ENCODE measurements around the gene TBRG4.
"Not testable (repeated sequence)": the region's sequence is repeated elsewhere in the genome, so short reads cannot be mapped to it uniquely, and the experiment has no call there.

The TBRG4 gene

DNA sequence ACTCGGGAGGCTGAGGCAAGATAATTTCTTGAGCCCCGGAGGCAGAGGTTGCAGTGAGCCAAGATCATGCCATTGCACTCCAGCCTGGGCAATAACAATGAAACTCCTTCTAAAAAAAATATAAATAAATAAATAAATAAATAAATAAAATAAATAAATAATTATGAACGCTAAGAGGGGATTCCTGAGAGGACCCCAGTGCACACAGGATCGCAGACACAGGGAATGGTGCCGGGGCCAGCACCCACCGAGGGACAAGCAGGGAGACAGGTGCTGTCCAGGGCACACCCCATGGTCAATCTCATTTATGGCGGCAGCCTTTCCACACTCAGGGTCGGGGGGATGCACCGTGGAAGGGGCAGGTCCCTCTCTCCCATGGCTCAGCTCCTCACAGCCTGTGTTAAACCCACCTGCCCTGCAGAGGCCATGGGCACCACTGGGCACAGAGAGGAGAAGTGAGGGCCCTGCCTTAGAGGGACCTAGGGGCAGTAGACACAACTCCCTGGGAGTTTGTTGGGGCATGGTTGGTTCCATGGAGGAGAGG is 43.9 kb upstream of the TBRG4 start:
- Histone ChIP-seq H3K79me2 (ENCODE audit: insufficient read depth, low read length) (no peaks in the 10 kb centered on the region), H3K36me3 (ENCODE audit: insufficient read depth, low read length) (no peaks in the 10 kb centered on the region), H3K27me3 (ENCODE audit: insufficient read depth, low read length, poor library complexity) (no peaks in the 10 kb centered on the region), H3K9ac (ENCODE audit: low read depth, low read length) (no peak overlapping the region), H3K4me3 (ENCODE audit: low read depth in 1 of 2, low read length in 2 of 2) (no peak overlapping the region), H3K4me1 (ENCODE audit: insufficient read depth, low read length) (no peaks in the 10 kb centered on the region), H3K9me3 (ENCODE audit: insufficient read depth, low read length, severe bottlenecking) (no peaks in the 10 kb centered on the region), H2AFZ (ENCODE audit: low read depth, low read length) (no peak overlapping the region), H4K20me1 (ENCODE audit: insufficient read depth, low read length) (0 out of 2 replicates have a peak, but pooled peaks cover 4% of the 10 kb centered on the region), H3K4me2 (ENCODE audit: insufficient read depth, low read length) (no peak overlapping the region), H3K27ac (ENCODE audit: low read length) (no peak overlapping the region)
- TF ChIP-seq, protein P1, sequence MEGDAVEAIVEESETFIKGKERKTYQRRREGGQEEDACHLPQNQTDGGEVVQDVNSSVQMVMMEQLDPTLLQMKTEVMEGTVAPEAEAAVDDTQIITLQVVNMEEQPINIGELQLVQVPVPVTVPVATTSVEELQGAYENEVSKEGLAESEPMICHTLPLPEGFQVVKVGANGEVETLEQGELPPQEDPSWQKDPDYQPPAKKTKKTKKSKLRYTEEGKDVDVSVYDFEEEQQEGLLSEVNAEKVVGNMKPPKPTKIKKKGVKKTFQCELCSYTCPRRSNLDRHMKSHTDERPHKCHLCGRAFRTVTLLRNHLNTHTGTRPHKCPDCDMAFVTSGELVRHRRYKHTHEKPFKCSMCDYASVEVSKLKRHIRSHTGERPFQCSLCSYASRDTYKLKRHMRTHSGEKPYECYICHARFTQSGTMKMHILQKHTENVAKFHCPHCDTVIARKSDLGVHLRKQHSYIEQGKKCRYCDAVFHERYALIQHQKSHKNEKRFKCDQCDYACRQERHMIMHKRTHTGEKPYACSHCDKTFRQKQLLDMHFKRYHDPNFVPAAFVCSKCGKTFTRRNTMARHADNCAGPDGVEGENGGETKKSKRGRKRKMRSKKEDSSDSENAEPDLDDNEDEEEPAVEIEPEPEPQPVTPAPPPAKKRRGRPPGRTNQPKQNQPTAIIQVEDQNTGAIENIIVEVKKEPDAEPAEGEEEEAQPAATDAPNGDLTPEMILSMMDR (IDR thresholded peaks at IDR 0.05; ENCODE audit: borderline replicate concordance, extremely low read depth, low read length, poor library complexity, severe bottlenecking) = no peak
- no peak for TF ChIP-seq EZH2 (IDR thresholded peaks at IDR 0.05; ENCODE audit: borderline replicate concordance, low read depth, low read length, severe bottlenecking)
- ATAC-seq (ENCODE audit: insufficient read depth, low read depth) = no peak
- DNase-seq = no peak

DNA sequence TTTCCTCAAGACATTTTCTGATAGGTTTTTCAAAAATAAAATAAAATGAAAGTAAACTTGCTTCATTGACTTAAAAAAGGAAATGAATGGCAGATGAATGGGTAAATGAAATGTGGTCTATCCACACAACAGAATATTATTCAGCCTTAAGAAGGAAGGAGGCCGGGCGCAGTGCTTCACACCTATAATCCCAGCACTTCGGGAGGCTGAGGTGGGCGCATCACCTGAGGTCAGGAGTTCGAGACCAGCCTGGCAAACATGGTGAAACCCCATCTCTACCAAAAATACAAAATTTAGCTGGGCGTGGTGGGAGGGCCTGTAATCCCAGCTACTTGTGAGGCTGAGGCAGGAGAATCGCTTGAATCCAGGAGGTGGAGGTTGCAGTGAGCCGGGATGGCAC is 42.4 kb upstream of the TBRG4 start:
- not testable (repeated sequence) for H3K36me3 ChIP-seq (ENCODE audit: insufficient read depth, low read length); H3K27ac ChIP-seq (ENCODE audit: low read length); H2AFZ ChIP-seq (ENCODE audit: low read depth, low read length); DNase-seq; H3K27me3 ChIP-seq (ENCODE audit: insufficient read depth, low read length, poor library complexity); H3K79me2 ChIP-seq (ENCODE audit: insufficient read depth, low read length); H3K4me1 ChIP-seq (ENCODE audit: insufficient read depth, low read length); H3K9me3 ChIP-seq (ENCODE audit: insufficient read depth, low read length, severe bottlenecking); H3K4me2 ChIP-seq (ENCODE audit: insufficient read depth, low read length); H3K4me3 ChIP-seq (ENCODE audit: low read depth in 1 of 2, low read length in 2 of 2); H3K9ac ChIP-seq (ENCODE audit: low read depth, low read length); H4K20me1 ChIP-seq (ENCODE audit: insufficient read depth, low read length); ATAC-seq (ENCODE audit: insufficient read depth, low read depth)

GRCh38 chr7:45153233-45153632 is 41.7 kb upstream of the TBRG4 start:
- no peak for ATAC-seq (ENCODE audit: insufficient read depth, low read depth)

GRCh38 chr7:45151967-45152366 is 40.5 kb upstream of the TBRG4 start:
- ATAC-seq (ENCODE audit: insufficient read depth, low read depth) (no peak), DNase-seq (no peak)
- Histone ChIP-seq H3K27me3 (ENCODE audit: insufficient read depth, low read length, poor library complexity) (no peaks in the 10 kb centered on the region), H3K4me3 (ENCODE audit: low read depth in 1 of 2, low read length in 2 of 2) (no peak overlapping the region), H3K9me3 (ENCODE audit: insufficient read depth, low read length, severe bottlenecking) (no peaks in the 10 kb centered on the region), H3K79me2 (ENCODE audit: insufficient read depth, low read length) (no peaks in the 10 kb centered on the region), H3K36me3 (ENCODE audit: insufficient read depth, low read length) (no peaks in the 10 kb centered on the region), H3K4me1 (ENCODE audit: insufficient read depth, low read length) (no peaks in the 10 kb centered on the region), H3K4me2 (ENCODE audit: insufficient read depth, low read length) (no peak overlapping the region), H3K27ac (ENCODE audit: low read length) (no peak overlapping the region), H4K20me1 (ENCODE audit: insufficient read depth, low read length) (0 out of 2 replicates have a peak, but pooled peaks cover 4% of the 10 kb centered on the region), H3K9ac (ENCODE audit: low read depth, low read length) (no peak overlapping the region), H2AFZ (ENCODE audit: low read depth, low read length) (no peak overlapping the region)
- TF ChIP-seq, protein P1 (IDR thresholded peaks at IDR 0.05; ENCODE audit: borderline replicate concordance, extremely low read depth, low read length, poor library complexity, severe bottlenecking) = no peak
- TF ChIP-seq EZH2 (IDR thresholded peaks at IDR 0.05; ENCODE audit: borderline replicate concordance, low read depth, low read length, severe bottlenecking) = no peak

More at GRCh38 chr7:45153233-45153632, 41.7 kb upstream of the TBRG4 start:
- no peak overlapping the region for H3K4me2 ChIP-seq (ENCODE audit: insufficient read depth, low read length)
- no peak overlapping the region for H3K27ac ChIP-seq (ENCODE audit: low read length)
- no peaks in the 10 kb centered on the region for H3K79me2 ChIP-seq (ENCODE audit: insufficient read depth, low read length)
- H3K9me3 ChIP-seq (ENCODE audit: insufficient read depth, low read length, severe bottlenecking) = no peaks in the 10 kb centered on the region
- H3K36me3 ChIP-seq (ENCODE audit: insufficient read depth, low read length) = no peaks in the 10 kb centered on the region
- no peak overlapping the region for H3K4me3 ChIP-seq (ENCODE audit: low read depth in 1 of 2, low read length in 2 of 2)
- no peak overlapping the region for H2AFZ ChIP-seq (ENCODE audit: low read depth, low read length)
- H4K20me1 ChIP-seq (ENCODE audit: insufficient read depth, low read length) = 0 out of 2 replicates have a peak, but pooled peaks cover 4% of the 10 kb centered on the region
- no peaks in the 10 kb centered on the region for H3K27me3 ChIP-seq (ENCODE audit: insufficient read depth, low read length, poor library complexity)
- TF ChIP-seq EZH2 (IDR thresholded peaks at IDR 0.05; ENCODE audit: borderline replicate concordance, low read depth, low read length, severe bottlenecking) = no peak
- TF ChIP-seq, protein P1 (IDR thresholded peaks at IDR 0.05; ENCODE audit: borderline replicate concordance, extremely low read depth, low read length, poor library complexity, severe bottlenecking) = peak; percentile 12
- H3K4me1 ChIP-seq (ENCODE audit: insufficient read depth, low read length) = no peaks in the 10 kb centered on the region
- no peak overlapping the region for H3K9ac ChIP-seq (ENCODE audit: low read depth, low read length)
- DNase-seq = no peak
